HG03571 (cell line): ENCODE results near the gene CSF2.
A peak's percentile ranks its signal among the peaks of the same experiment; 100 is the strongest.

Experiments
- ATAC-seq: cut with Tn5 transposase; IDR thresholded peaks from one replicate; pipeline ENCODE4 v1.9.1; 2021; ENCODE audit not compliant: unreplicated experiment

CSF2 gene

GRCh38 chr5:132086277-132086794 lies 12.7 kb downstream of the CSF2 start:
- no peak for ATAC-seq

GRCh38 chr5:132087176-132087575 lies 13.6 kb downstream of the CSF2 start:
- no peak for ATAC-seq

GRCh38 chr5:132087661-132088060 lies 14.1 kb downstream of the CSF2 start:
- no peak for ATAC-seq

DNA sequence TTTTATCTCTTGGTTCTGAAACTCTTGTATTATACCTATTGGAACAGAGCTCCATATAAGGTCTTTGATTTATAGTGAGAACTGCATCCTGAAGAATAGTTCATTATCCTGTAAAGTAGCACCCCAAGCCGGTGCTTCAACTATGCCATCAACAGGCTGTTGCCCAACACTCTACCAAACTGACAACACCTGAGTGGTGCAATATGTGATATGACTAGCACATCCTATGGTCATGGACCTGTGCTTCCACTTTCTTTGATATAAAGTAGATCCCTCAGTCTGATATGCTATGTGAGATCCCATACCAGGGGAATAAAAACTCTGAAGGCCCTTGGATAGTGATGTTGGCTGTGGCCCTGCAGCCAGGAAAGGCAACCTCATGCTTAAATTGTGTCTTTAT lies 15.8 kb downstream of the CSF2 start:
- no peak for ATAC-seq

- ATAC-seq = no peak
Observed at GRCh38 chr5:132090107-132090506, 16.5 kb downstream of the CSF2 start.

DNA sequence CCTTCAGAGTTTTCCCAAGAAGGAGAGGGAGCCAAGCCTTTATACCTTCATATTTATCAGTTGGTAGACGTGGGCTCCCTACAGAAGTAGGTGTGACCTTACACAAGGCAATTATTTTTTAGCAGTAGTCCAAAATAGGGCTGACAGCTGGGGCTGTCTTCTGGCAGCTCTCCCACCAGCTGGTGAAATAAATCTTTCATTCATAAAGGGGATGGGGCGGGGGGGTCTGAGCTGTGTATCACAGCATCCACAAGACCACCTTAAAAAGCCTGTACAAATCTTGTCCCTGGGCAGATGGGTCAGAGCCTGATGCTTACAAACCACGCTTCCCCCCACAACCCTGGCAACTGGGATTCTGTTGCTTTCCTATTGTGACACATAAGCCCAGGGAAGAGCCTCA lies 19.7 kb downstream of the CSF2 start:
- no peak for ATAC-seq

- no peak for ATAC-seq
Observed at GRCh38 chr5:132094393-132095076, 20.9 kb downstream of the CSF2 start.

GRCh38 chr5:132095077-132095410 lies 21.5 kb downstream of the CSF2 start:
- ATAC-seq = no peak

GRCh38 chr5:132095424-132095972 lies 21.9 kb downstream of the CSF2 start:
- no peak for ATAC-seq

- ATAC-seq = no peak
Observed at GRCh38 chr5:132096904-132097303, 23.3 kb downstream of the CSF2 start.

GRCh38 chr5:132098151-132098594 lies 24.6 kb downstream of the CSF2 start:
- no peak for ATAC-seq

DNA sequence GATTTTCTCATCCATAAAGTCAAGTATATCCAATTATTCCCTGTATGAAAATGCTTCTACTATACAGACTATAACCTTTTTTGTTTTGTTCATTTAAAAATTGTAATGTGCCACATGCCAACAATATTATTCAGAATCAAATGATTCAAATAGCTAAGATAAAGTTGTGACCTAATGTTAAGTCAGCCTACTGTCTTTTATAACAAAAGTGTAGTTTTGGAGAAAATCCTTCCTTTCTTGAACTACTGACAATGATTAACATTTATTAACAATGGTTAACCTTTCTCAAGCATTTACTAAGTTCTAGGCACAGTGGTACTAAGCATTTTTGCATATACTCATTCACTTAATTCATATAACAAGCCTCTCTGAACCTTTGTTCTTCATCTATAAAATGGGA lies 25.0 kb downstream of the CSF2 start:
- ATAC-seq = no peak

- ATAC-seq = peak; percentile 40
Observed at GRCh38 chr5:132099076-132099748, 25.6 kb downstream of the CSF2 start.

DNA sequence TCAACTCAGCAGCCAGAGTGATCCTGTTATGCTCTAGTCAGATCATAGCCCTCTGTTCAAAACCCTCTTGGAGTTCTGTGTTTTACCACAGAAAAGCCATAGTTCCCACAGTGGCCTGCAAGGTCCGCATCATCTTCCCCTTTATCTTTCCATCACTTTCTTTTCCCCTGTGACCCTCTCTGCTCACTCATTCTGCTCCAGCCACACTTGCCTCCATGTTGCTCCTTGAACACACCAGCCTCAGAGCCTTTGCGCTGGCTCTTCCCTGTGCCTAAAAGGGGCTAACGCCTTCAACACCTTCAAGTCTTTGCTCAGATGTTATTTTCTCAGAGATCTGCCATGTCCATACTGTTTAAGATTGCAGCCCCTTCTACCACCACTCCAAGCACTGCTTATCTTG lies 26.3 kb downstream of the CSF2 start:
- no peak for ATAC-seq

- ATAC-seq = no peak
Observed at GRCh38 chr5:132100672-132101261, 27.2 kb downstream of the CSF2 start.

- no peak for ATAC-seq
Observed at GRCh38 chr5:132101385-132101880, 27.8 kb downstream of the CSF2 start.

- ATAC-seq = no peak
Observed at GRCh38 chr5:132102101-132102701, 28.6 kb downstream of the CSF2 start.

DNA sequence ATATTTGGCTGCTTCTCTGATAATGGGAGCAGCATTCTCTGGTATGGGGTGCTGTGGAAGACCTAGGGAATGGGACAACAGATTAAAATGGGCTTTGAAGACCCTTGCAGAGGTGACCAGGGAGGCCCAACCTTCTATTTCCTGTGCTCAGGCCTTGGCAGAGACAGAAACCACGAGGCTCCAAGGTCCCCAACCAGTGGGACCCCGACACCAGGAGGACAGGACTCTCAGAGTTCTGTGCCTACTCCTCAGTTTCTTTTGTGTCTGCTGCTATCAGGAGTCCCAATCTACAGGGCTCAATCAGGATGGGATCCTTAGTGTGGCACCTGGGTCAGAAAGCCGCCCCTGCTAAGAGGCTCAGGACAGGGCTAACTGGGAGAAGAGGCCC lies 29.3 kb downstream of the CSF2 start:
- ATAC-seq = no peak

DNA sequence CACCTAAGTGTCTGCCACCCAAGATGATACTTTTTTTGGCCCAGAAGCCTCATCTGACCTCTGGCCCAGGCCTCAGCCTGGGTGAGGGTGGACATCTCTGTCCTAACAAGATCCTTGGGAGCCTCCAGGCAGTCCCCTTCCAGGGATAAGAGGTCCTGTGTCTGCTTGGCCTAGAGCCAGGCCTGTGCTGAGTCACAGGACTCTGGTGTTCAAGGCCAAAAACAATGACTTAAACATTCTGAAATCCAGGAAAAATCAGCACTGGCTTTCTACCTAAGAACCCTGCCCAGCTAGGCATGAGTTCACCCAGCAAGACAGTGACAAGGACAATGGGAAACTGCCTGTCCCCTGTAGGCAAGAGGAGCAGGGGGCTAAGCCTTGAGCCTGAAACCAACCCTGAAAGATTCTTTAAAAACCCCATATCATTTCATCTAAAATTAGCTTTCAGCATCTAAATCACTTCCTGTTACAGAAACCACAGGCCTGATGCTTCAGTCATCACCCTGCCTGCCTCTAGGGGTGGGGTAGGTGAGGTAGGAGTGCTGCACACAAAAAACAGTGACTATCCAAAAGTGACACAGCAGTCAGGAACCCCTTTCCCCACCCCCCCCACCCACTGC lies 29.9 kb downstream of the CSF2 start:
- ATAC-seq = peak; percentile 69

- ATAC-seq = peak; percentile 11
Observed at GRCh38 chr5:132103969-132104391, 30.4 kb downstream of the CSF2 start.

DNA sequence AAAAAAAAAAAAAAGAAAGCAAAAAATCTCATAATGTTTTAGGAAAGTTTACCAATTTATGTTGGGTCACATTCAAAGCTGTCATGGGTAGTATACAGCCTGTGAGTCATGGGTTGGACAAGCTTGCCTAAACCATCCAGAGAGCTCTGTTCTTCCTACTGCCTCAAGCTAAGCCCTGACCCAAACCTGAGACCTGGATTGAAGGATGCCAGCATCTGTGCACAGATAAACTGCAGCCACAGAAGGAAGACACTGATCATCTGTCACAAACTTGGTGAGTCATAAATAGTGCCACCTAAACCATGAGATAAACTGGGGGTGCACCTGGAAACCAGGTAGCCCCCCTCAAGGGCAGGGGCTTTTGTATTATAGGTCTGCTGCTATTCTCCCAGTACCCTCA lies 31.0 kb downstream of the CSF2 start:
- ATAC-seq = no peak
